WTC11 (cell line): ENCODE data around the gene LGSN. TPM values are rescaled to one million over a fixed set of nuclear protein-coding genes. Genes with fewer than 3 reads are reported as not detected.

Experiments
- ATAC-seq: fragments of 200-7000 bp; cut with Tn5 transposase; 2 replicates; pipeline ENCODE4 v1.10.0; 2021; ENCODE audit warnings: mild to moderate bottlenecking, moderate library complexity
- CTCF ChIA-PET: fragments of 300-600 bp; sonication (Branson Sonifier 250); formaldehyde crosslinking; loops from one replicate; lab custom pipeline; 2021; ENCODE audit warnings: antibody characterized with exemption; lab: Charles Lee
- POLR2A ChIA-PET: fragments of 350-600 bp; sonication (Branson Sonifier 250); formaldehyde crosslinking; loops from one replicate; lab custom pipeline; 2021; ENCODE audit warnings: antibody characterized with exemption; lab: Charles Lee
- DNase-seq: peaks from one replicate; pipeline ENCODE4 v3.0.0; 2021; ENCODE audit warnings: low spot score
- H3K27ac Mint-ChIP-seq: 2 replicates; pipeline ENCODE4 v1.8.0; 2021; ENCODE audit warnings: mixed read lengths
- H3K27me3 Mint-ChIP-seq: 2 replicates; pipeline ENCODE4 v1.8.0; 2021; ENCODE audit warnings: low read depth, mild to moderate bottlenecking, moderate library complexity, mixed read lengths
- H3K36me3 Mint-ChIP-seq: 2 replicates; pipeline ENCODE4 v1.8.0; 2021; ENCODE audit warnings: mixed read lengths
- H3K4me1 Mint-ChIP-seq: 2 replicates; pipeline ENCODE4 v1.8.0; 2022; ENCODE audit warnings: mixed read lengths
- H3K4me3 Mint-ChIP-seq: 2 replicates; pipeline ENCODE4 v1.8.0; 2021; ENCODE audit warnings: mild to moderate bottlenecking, moderate library complexity, mixed read lengths
- H3K9me3 Mint-ChIP-seq: 2 replicates; pipeline ENCODE4 v1.8.0; 2021; ENCODE audit warnings: mixed read lengths
- ATF1 ChIP-seq: sonication (generic); formaldehyde crosslinking; IDR thresholded peaks from 2 replicates; pipeline ENCODE4 v1.8.1; 2023; ENCODE audit warnings: mild to moderate bottlenecking, moderate library complexity, missing genetic modification reagents
- CBFB ChIP-seq: sonication (generic); formaldehyde crosslinking; IDR thresholded peaks from 2 replicates; pipeline ENCODE4 v1.8.1; 2022; ENCODE audit warnings: mild to moderate bottlenecking, low read depth, missing genetic modification reagents
- ELF4 ChIP-seq: sonication (generic); formaldehyde crosslinking; IDR thresholded peaks from 2 replicates; pipeline ENCODE4 v1.8.1; 2022; ENCODE audit warnings: low read depth, mild to moderate bottlenecking, moderate library complexity, missing genetic modification reagents
- FOXP1 ChIP-seq: sonication (generic); formaldehyde crosslinking; IDR thresholded peaks from 2 replicates; pipeline ENCODE4 v1.8.0; 2022; ENCODE audit warnings: missing genetic modification reagents, mild to moderate bottlenecking, moderate library complexity, borderline replicate concordance
- IRF2 ChIP-seq: sonication (generic); formaldehyde crosslinking; IDR thresholded peaks from 2 replicates; pipeline ENCODE4 v1.8.0; 2022; ENCODE audit warnings: low read depth, missing genetic modification reagents, borderline replicate concordance
- MYBL2 ChIP-seq: sonication (generic); formaldehyde crosslinking; IDR thresholded peaks from 2 replicates; pipeline ENCODE4 v1.8.1; 2023; ENCODE audit warnings: mild to moderate bottlenecking, moderate library complexity, missing genetic modification reagents
- NR2C2 ChIP-seq: sonication (generic); formaldehyde crosslinking; IDR thresholded peaks from 2 replicates; pipeline ENCODE4 v1.8.0; 2022; ENCODE audit warnings: mild to moderate bottlenecking, missing genetic modification reagents
- SOX15 ChIP-seq: fragments of 250-450 bp; sonication (Bioruptor Pico); IDR thresholded peaks from 2 replicates; pipeline ENCODE4 v1.9.0; 2021; ENCODE audit warnings: mild to moderate bottlenecking
- TEAD4 ChIP-seq: sonication (generic); formaldehyde crosslinking; IDR thresholded peaks from 2 replicates; pipeline ENCODE4 v1.8.0; 2022; ENCODE audit warnings: mild to moderate bottlenecking, missing genetic modification reagents
- ZNF416 ChIP-seq: fragments of 250-450 bp; sonication (Bioruptor Pico); IDR thresholded peaks from 2 replicates; pipeline ENCODE4 v1.9.0; 2021; ENCODE audit warnings: mild to moderate bottlenecking, inconsistent platforms
- total RNA-seq: library from RNA; stranded (reverse); gene quantifications from 3 replicates; pipeline ENCODE4 v1.2.3, GENCODE V29; 2021
- TF ChIP-seq, protein P1 (sequence below): fragments of 250-450 bp; sonication (Bioruptor Pico); IDR thresholded peaks from 2 replicates; pipeline ENCODE4 v1.9.0; 2021; ENCODE audit warnings: moderate library complexity, mild to moderate bottlenecking, inconsistent platforms, borderline replicate concordance
- TF ChIP-seq, protein P2 (sequence below): sonication (generic); formaldehyde crosslinking; IDR thresholded peaks from 2 replicates; pipeline ENCODE4 v1.8.1; 2023; ENCODE audit warnings: mild to moderate bottlenecking, missing genetic modification reagents, moderate library complexity
- TF ChIP-seq, protein P3 (sequence below): sonication (generic); formaldehyde crosslinking; IDR thresholded peaks from 2 replicates; pipeline ENCODE4 v1.8.0; 2023; ENCODE audit warnings: mild to moderate bottlenecking, missing genetic modification reagents
- TF ChIP-seq, protein P4 (sequence below): sonication (generic); formaldehyde crosslinking; IDR thresholded peaks from 2 replicates; pipeline ENCODE4 v1.8.0; 2023; ENCODE audit warnings: missing genetic modification reagents
- TF ChIP-seq, protein P5 (sequence below): sonication (generic); formaldehyde crosslinking; IDR thresholded peaks from 2 replicates; pipeline ENCODE4 v1.8.1; 2023; ENCODE audit warnings: mild to moderate bottlenecking, missing genetic modification reagents, moderate library complexity
- TF ChIP-seq, protein P6 (sequence below): fragments of 250-450 bp; sonication (Bioruptor Pico); IDR thresholded peaks from 2 replicates; pipeline ENCODE4 v1.9.0; 2021; ENCODE audit warnings: mild to moderate bottlenecking, borderline replicate concordance
- TF ChIP-seq, protein P7 (sequence below): sonication (generic); formaldehyde crosslinking; IDR thresholded peaks from 2 replicates; pipeline ENCODE4 v1.8.0; 2022; ENCODE audit warnings: mild to moderate bottlenecking, missing genetic modification reagents

LGSN gene
- total RNA-seq, 1 experiment from 2014 or later = 0.35 TPM

DNA sequence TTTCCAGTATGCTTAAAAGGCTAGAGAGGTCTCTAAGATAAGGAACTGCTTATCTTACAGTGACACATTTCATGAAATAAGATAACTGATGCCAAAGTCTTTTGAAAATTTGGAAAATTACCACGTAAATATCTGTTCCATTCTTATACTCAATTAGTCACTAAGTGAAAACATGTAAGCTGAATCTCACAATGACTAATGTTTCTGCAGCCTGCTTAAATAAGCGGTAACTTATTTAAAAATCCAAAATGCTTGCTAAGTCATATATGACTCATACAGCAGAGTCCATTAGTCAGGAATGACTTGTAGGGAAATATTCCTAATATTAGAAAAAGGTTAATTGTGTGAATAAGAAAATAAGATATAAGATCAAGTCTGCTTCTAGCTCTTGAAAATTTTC is 27.8 kb upstream of the LGSN start (continued):
- TF ChIP-seq, protein P1, sequence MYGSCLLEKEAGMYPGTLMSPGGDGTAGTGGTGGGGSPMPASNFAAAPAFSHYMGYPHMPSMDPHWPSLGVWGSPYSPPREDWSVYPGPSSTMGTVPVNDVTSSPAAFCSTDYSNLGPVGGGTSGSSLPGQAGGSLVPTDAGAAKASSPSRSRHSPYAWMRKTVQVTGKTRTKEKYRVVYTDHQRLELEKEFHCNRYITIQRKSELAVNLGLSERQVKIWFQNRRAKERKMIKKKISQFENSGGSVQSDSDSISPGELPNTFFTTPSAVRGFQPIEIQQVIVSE (CRISPR knock-in tag) = no peak
- no peak for TF ChIP-seq ZNF416 (CRISPR knock-in tag)
- no peak for TF ChIP-seq ELF4 (CRISPR knock-in tag)
- TF ChIP-seq, protein P2, sequence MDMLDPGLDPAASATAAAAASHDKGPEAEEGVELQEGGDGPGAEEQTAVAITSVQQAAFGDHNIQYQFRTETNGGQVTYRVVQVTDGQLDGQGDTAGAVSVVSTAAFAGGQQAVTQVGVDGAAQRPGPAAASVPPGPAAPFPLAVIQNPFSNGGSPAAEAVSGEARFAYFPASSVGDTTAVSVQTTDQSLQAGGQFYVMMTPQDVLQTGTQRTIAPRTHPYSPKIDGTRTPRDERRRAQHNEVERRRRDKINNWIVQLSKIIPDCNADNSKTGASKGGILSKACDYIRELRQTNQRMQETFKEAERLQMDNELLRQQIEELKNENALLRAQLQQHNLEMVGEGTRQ = no peak
- TF ChIP-seq, protein P3, sequence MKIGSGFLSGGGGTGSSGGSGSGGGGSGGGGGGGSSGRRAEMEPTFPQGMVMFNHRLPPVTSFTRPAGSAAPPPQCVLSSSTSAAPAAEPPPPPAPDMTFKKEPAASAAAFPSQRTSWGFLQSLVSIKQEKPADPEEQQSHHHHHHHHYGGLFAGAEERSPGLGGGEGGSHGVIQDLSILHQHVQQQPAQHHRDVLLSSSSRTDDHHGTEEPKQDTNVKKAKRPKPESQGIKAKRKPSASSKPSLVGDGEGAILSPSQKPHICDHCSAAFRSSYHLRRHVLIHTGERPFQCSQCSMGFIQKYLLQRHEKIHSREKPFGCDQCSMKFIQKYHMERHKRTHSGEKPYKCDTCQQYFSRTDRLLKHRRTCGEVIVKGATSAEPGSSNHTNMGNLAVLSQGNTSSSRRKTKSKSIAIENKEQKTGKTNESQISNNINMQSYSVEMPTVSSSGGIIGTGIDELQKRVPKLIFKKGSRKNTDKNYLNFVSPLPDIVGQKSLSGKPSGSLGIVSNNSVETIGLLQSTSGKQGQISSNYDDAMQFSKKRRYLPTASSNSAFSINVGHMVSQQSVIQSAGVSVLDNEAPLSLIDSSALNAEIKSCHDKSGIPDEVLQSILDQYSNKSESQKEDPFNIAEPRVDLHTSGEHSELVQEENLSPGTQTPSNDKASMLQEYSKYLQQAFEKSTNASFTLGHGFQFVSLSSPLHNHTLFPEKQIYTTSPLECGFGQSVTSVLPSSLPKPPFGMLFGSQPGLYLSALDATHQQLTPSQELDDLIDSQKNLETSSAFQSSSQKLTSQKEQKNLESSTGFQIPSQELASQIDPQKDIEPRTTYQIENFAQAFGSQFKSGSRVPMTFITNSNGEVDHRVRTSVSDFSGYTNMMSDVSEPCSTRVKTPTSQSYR (CRISPR knock-in tag) = no peak
- TF ChIP-seq, protein P4, sequence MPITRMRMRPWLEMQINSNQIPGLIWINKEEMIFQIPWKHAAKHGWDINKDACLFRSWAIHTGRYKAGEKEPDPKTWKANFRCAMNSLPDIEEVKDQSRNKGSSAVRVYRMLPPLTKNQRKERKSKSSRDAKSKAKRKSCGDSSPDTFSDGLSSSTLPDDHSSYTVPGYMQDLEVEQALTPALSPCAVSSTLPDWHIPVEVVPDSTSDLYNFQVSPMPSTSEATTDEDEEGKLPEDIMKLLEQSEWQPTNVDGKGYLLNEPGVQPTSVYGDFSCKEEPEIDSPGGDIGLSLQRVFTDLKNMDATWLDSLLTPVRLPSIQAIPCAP (CRISPR knock-in tag) = no peak

DNA sequence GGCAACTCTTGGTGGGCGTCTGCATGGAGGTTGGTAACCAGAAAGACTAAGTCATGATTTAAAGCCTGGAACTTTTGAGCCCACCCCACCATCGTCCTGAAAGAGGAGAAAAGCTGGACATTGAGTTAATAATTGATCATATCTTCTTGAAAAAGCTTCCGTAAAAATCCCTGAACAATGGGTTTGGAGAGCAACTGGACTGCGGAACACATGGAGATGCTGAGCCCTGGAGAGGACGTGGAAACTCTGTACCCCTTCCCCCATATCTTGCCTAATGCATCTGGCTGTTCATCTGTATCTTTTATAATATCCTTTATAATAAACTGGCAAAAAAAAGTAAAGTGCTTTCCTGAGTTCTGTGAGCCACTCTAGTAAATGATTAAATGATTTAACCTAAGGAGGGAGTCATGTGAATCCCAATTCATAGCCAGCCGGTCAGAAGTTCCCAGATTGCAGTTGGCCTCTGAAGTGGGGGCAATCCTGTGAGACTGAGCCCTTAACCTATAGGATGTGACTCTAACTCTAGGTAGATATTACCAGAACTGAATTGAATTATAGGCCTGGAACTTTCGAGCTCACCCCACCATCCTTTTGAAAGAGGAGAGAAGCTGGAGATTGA is 26.5 kb upstream of the LGSN start:
- POLR2A ChIA-PET = no interaction called here
- CTCF ChIA-PET = no interaction called here
- Mint-ChIP-seq H3K36me3 (no peaks in the 10 kb centered on the region), H3K4me3 (no peak overlapping the region), H3K27ac (no peak overlapping the region), H3K9me3 (peaks cover 26% of the 10 kb centered on the region), H3K27me3 (no peaks in the 10 kb centered on the region), H3K4me1 (peaks cover 5% of the 10 kb centered on the region; the same call in 1 of the 2 replicates)
- no peak for ATAC-seq
- DNase-seq = no peak
- no peak for TF ChIP-seq SOX15 (CRISPR knock-in tag)
- TF ChIP-seq MYBL2 = no peak
- TF ChIP-seq, protein P5, sequence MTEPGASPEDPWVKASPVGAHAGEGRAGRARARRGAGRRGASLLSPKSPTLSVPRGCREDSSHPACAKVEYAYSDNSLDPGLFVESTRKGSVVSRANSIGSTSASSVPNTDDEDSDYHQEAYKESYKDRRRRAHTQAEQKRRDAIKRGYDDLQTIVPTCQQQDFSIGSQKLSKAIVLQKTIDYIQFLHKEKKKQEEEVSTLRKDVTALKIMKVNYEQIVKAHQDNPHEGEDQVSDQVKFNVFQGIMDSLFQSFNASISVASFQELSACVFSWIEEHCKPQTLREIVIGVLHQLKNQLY (CRISPR knock-in tag) = no peak
- TF ChIP-seq TEAD4 (CRISPR knock-in tag) = no peak
- TF ChIP-seq, protein P6, sequence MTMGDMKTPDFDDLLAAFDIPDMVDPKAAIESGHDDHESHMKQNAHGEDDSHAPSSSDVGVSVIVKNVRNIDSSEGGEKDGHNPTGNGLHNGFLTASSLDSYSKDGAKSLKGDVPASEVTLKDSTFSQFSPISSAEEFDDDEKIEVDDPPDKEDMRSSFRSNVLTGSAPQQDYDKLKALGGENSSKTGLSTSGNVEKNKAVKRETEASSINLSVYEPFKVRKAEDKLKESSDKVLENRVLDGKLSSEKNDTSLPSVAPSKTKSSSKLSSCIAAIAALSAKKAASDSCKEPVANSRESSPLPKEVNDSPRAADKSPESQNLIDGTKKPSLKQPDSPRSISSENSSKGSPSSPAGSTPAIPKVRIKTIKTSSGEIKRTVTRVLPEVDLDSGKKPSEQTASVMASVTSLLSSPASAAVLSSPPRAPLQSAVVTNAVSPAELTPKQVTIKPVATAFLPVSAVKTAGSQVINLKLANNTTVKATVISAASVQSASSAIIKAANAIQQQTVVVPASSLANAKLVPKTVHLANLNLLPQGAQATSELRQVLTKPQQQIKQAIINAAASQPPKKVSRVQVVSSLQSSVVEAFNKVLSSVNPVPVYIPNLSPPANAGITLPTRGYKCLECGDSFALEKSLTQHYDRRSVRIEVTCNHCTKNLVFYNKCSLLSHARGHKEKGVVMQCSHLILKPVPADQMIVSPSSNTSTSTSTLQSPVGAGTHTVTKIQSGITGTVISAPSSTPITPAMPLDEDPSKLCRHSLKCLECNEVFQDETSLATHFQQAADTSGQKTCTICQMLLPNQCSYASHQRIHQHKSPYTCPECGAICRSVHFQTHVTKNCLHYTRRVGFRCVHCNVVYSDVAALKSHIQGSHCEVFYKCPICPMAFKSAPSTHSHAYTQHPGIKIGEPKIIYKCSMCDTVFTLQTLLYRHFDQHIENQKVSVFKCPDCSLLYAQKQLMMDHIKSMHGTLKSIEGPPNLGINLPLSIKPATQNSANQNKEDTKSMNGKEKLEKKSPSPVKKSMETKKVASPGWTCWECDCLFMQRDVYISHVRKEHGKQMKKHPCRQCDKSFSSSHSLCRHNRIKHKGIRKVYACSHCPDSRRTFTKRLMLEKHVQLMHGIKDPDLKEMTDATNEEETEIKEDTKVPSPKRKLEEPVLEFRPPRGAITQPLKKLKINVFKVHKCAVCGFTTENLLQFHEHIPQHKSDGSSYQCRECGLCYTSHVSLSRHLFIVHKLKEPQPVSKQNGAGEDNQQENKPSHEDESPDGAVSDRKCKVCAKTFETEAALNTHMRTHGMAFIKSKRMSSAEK (CRISPR knock-in tag) = no peak
- TF ChIP-seq IRF2 (CRISPR knock-in tag) = no peak
- TF ChIP-seq NR2C2 (CRISPR knock-in tag) = no peak
- no peak for TF ChIP-seq ELF4 (CRISPR knock-in tag)
- TF ChIP-seq ATF1 (CRISPR knock-in tag) = no peak
- TF ChIP-seq CBFB = no peak
- no peak for TF ChIP-seq FOXP1 (CRISPR knock-in tag)
- TF ChIP-seq, protein P7, sequence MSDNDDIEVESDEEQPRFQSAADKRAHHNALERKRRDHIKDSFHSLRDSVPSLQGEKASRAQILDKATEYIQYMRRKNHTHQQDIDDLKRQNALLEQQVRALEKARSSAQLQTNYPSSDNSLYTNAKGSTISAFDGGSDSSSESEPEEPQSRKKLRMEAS (CRISPR knock-in tag) = no peak
- TF ChIP-seq, all 79 proteins: peak for 0
